CD1c-positive myeloid dendritic cell (primary cell): ENCODE results near the gene UBE4A.
A peak's percentile ranks its signal among the peaks of the same experiment; 100 is the strongest.

Experiments
- DNase-seq: peaks from one replicate; pipeline ENCODE4 v3.0.0-alpha.2; 2016; ENCODE audit errors: extremely low spot score

UBE4A gene

DNA sequence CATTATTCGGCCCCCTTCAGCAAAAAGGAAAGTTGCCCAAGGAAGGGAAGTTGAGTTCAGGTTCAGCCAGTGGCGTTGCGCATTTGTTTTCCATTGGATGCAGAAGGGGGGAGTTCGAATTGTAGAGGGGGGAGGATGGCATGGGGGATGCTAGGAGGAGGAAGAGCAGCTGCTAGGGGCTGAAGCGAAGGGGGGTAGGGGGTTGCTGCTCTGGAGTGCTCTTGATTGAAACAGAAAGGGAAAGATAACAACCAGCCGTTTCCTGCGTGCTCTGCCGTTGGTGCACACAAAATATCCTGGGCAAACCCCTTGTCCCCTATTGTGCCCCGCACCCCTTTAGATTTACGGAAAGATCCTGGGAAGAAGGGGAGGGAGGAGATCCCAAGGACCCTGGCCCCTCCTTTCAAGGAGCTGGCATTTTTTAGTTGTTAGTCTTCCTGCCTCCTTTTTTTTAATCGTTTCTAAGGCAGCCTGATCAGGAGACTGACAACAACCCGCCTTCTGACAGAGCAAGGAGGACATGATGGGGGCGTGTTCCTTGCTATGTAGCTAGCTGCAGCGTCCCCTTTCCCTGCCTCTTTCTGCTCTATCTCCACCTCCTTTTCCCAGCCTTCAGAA is 79.0 kb downstream of the UBE4A start:
- peak; percentile 47 for DNase-seq

DNA sequence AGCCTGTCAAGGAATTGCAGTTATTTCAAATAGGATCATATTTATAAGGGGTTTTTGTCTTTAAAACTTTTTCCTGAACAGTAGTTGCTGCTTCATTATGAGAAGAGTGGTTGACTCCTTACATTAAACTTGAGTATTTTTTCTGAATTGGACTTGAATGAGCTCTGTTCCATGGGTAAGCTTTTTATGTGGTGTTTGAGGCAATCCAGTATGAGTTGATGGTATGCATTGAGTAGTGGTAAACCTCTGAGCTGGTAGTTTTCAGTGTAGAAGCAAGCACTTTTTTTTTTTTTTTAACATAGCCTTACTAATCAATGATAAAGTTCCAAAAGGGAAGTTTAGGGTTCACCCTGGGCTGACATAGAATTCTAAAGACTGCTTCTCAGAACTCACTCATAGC is 80.2 kb downstream of the UBE4A start:
- no peak for DNase-seq

DNA sequence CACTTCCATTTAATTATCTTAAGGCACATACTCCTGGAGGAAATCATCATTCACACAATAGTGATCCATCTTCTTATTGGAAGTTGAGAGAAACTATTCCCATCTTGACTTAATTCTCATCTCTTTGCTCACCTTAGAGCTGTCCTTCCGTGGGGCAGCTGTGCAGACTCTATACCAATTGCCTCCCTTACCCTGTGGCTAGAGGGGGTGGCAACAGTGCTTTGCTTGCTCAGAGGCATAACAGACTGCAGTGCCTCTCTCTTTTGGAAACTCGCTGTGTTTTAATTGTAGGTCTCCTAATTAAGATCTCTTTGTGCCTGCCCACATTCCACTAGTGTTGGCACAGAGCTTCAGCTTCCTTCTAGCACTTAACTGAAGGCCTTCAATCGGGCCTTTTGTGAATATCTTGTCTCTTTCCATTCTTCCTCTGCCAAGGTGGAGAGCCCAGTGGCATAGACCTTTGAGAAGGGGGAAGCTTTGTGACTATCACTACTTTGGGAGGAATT is 82.4 kb downstream of the UBE4A start:
- DNase-seq, result no peak

DNA sequence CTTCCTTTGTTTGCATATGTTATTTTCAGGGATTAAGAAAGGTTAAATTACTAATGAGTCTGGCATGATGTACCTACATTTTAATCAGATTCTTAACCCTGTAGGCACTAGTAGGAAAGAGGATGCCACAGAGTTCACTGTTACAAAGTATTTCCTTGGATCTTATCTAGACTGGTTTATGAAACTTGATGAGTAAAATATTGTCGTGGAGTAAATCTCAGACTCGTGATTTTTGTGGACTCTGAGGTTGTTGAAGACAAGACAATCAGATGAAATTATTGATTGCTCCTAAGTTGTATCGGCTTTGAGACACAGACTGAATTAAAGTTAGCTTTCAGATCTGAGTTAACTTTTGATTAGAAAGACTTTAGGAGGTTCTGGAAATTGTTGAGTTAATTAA is 82.9 kb downstream of the UBE4A start:
- DNase-seq, result no peak

DNA sequence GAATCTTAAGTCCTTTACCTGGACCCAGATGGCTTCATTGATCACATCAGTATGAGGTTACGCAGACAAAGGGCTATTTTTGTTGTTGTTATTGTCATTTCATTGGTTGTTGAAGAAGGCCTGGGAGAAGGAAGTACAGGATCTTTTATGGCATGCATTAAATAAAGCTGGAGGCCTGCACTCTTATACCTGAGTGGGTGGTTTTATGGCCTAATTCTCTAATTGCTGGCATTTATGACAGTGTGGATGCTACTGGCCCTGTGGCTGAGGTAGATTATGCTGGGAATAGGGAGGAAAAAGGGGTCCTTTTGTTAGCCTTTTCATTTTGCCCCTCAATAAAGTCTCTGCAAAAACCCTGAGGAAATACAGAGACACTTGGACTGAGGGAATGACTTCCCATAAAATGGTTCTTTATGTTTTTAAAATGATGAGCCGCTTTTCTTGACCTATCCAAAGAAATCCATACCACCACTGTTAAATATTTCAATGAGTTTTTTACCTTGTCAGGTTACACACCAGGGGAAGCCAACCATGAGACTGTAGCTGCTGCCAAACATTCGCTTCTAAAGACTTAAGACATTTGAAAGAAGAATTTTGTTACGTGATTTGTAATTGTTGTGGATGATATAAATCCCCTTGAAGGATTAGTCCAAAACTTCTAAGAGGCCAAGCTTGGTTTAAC is 83.6 kb downstream of the UBE4A start:
- no peak for DNase-seq

DNA sequence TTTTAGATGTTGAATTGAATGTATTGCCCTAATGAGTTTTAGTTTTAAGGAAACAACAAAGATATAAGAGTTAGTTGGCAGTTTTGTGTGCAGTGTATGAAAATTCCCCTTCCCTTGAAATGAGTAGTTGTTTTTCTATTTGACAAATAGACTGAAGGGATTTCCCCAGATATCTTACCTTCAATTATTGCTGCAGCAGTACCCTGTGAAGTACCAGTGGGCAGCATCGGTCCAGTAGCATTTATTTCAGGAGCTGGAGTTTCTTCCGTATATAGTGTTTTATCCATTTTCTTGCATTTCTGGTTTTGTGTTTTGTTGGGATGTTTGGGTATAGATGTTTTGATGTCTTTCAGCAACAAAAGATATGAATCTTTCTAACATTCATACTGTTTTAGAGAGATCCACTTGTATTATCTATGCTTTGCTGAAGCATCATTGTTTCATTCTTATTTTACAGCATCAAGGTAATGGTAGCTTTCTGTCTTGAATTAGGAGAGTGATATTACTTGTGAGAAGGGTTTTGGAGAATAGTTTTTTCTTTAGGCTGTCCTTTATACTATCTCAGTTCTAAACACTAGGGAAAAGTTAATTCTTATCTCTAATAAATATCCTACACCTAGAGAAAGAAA is 84.3 kb downstream of the UBE4A start:
- DNase-seq, result no peak

DNA sequence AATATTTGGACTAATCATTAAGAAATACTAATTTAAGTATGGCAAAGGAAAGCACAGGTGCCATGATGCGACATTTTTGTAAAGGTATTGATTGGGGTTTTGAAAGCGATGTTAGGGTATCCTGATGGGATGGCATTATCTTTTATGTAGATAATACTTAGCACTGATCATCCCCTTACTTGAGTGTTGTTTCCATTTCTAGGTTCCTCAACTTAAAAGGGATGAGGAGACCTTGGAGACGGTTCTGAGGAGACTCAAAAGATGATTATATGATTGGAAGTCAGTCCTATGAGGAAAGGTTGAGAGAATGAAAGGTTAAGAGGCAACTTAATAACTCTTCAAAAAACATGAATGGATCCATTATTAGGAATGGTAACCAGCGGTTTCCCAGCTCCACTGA is 88.0 kb downstream of the UBE4A start:
- no peak for DNase-seq

DNA sequence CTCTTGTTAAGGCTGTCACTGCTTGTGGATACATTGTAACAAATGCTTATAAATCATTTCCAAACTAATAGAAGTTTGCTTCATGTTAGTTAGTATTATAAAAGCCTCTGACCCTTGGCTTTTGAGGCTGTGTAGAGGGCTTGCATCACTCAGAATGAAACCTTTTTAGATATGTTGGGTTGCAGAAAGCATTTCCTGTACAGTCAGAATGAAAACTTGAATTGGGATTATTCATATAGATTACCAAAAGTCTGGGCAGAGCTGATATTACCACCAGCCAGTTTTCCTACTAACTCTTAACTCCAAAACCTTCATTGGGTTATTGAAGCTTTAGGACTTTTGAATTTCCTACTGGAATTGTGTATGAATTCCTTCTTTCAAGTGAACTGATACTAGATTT is 88.9 kb downstream of the UBE4A start:
- peak; percentile 7 for DNase-seq
